Effector CD4-positive, alpha-beta T cell (primary cell): ENCODE results near the gene FAAP24.
"Not testable (repeated sequence)": the region's sequence is repeated elsewhere in the genome, so short reads cannot be mapped to it uniquely, and the experiment has no call there.

Experiments used
- DNase-seq: peaks from one replicate; pipeline ENCODE4 v3.0.0-alpha.2; 2020

Gene FAAP24

DNA sequence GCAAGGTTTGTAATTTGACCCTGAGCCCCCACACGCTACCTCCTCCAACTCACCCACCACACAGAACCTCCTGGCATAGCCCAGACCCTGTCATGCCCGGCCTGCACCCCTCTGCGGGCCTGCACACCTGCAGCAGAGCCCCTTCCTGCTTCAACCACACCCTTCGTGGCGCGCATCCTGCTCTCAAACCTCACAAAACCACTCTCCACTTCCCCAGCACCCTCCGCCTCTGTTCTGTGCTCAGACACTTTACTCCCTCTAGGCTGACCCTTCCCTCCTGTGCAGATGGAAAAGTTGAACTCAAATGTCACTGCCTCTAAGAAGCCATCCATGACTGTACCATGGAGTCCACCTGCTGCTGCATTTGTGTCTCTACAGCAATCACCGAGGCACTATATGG lies 28.5 kb downstream of the FAAP24 start:
- no peak for DNase-seq

DNA sequence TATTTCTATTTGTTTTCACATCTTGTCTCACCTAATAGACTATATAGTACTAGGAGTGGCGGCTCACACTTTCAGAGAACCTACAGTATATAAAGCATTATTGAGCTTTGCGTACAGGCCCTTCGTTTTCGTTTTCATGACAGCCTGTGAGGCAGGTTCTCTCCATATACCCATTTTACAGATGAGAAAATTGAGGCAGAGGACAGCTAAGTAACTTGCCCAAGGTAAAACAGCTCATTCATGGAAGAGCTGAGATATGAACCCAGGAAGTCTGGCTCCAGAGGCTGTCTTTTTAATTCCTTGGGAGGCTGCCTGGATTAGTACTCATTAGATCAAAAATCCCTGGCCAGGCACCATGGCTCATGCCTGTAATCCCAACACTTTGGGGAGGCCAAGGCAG lies 28.9 kb downstream of the FAAP24 start:
- DNase-seq, result no peak

DNA sequence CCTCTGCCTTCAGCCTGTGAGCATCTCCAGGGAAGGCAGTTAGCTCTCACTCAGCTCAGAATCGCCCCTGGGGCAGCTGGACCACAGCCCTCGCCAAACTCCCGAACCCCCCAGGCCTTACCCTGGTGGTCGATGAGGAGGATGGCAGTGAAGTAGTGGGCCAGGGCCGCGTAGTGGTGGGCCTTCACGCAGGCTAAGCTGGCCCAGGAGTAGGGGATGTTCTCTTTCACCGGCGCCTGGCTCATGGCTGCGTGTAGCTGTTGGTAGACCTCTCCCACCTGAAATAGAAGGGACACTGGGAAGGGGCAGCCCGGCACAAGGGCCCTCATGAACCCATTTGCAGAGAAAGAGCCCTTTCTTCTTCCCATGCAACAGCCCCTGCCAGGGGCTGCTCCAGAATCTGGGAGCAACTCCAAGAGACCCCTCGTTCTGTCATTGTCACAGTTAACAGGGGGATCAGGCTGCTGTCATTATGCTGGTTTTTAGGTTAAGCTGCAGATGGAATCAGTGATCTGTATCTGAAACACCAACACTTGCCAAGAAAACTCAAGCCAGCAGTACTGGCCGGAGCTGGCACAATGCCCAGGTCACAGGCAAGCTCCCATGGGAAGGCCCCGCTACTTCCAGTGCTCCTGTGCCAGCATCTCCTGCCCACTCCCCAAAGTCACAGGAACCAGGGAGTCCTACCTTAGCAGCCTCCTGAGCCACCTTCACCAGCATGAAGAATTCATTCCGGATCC lies 30.3 kb downstream of the FAAP24 start:
- DNase-seq, result not testable (repeated sequence)

GRCh38 chr19:33003424-33004024 lies 31.5 kb downstream of the FAAP24 start:
- not testable (repeated sequence) for DNase-seq

DNA sequence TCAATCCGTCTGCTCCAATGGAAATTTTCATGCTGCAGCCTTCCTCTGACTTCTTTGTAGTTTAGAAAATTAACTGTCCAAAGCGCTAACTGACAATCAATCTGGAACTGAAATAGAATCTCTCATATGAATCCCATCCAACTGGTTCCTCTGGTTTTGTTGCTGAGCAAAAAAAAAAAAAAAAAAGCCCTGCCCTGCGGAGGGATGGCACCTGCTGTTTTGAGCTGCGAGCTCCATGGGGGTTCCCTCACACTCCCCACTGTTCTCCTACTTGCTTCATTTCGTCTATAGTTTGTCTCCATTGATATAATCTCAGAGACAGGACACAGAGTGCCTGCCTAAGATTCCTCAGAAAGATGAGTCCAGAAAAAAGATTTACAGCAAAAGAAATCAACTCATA lies 33.4 kb downstream of the FAAP24 start:
- no peak for DNase-seq

DNA sequence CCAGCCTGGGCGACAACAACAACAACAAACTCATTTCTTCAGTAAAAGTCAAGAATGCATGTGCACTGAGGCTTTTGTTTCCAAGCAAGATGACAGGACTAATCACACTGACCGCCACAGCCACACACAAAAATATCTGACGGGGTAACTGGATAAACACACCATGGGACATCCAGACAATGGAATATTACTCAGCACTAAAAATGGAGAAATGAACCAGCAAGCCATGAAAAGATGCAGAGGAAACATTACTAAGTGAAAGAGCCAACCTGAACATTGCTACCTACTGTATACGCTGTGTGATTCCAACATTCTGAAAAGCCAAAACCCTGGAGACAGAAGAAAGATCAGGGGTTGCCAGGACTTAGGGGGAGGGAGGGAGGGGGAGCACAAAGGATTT lies 36.7 kb downstream of the FAAP24 start:
- DNase-seq, result no peak

GRCh38 chr19:33010891-33011290 lies 38.8 kb downstream of the FAAP24 start:
- DNase-seq, result not testable (repeated sequence)

DNA sequence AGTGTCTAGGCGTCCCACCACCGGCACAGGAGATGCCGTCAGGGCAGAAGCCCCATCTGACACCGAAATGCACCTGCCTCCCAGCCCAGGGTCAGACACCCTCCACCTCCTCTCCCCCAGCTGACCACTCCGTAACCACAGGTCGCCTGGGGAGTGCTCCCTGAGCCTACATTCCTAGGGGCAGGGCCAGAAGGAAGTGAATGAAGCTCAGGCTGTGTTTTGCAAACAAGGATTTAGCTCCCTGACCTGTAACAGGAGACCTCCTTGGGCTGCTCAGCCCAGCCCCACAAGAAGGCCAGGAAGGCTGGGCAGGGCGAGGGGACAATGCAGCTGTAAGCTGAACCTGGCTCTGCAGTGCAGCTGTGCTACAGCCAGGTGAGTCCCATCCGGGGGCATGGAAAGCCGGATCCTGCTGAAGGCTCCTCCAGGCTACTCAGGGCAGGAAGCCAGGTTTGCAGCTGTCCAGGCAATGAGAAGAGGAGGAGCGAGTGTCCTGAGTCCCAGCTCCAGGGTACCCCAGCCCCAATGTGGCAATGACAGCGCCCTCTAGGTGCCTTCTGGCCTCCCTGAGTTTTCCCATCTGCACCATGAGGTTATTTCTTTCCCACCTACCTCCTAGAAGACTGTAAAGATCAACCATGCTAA lies 50.6 kb downstream of the FAAP24 start:
- no peak for DNase-seq

- no peak for DNase-seq
Measured at GRCh38 chr19:33024398-33024797, 52.4 kb downstream of the FAAP24 start.

DNA sequence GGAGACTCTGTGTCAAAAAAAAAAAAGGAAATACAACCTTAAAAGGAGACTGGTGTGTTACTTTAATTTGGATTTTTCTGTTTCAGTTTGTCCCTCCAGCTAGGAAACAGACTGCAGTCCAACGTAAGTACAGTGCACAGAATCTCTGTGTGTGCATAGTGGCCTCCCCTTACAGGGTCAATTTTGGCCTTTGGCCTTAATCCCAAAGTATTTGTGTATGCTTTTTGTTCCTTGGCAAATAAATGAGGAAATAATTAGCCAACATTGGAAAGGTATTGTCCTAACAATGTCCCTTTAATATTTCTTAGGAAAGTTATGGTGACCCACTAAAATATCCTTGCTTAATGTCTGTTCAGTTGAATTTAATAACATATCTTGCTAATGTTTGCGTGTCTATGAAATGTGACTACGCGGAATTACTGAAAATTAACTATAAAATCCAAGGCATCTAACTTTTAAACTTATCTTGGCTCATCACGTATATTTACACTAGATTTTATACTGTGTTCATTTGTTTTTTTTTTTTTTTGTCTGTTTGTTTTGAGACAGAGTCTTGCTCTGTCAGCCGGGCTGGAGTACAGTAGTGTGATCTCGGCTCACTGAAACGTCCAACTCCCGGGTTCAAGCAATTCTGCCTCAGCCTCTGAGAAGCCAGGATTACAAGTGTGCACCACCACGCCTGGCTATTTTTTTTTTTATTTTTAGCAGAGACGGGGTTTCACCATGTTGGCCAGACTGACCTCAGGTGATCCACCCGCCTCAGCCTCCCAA lies 53.6 kb downstream of the FAAP24 start:
- DNase-seq, result not testable (repeated sequence)

DNA sequence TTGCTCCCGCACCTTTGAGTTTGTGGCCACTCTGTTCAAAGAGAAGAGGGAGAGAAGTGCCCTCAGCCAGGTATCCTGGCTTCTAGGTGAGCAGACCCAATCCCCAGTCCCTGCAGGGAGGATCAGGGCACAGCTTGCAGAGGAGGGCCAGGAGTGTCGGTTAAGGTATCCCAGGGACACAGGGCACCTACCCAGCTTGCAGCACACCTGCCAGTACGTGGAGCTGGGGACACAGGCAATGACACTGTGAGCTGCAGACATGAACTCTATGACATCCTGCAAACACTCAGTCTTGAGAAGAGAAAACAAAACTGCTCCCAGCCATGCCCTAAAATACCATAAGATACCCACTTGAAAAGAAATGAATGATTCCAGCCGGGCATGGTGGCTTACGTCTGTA lies 54.6 kb downstream of the FAAP24 start:
- DNase-seq, result not testable (repeated sequence)
